HG03432 (cell line): ENCODE data around the gene RAB33B.
"Not testable (repeated sequence)": the region's sequence is repeated elsewhere in the genome, so short reads cannot be mapped to it uniquely, and the experiment has no call there.

Source experiments
- ATAC-seq: cut with Tn5 transposase; IDR thresholded peaks from one replicate; pipeline ENCODE4 v1.9.1; 2021; ENCODE audit warnings: mild to moderate bottlenecking, moderate library complexity; ENCODE audit not compliant: unreplicated experiment

The RAB33B gene

DNA sequence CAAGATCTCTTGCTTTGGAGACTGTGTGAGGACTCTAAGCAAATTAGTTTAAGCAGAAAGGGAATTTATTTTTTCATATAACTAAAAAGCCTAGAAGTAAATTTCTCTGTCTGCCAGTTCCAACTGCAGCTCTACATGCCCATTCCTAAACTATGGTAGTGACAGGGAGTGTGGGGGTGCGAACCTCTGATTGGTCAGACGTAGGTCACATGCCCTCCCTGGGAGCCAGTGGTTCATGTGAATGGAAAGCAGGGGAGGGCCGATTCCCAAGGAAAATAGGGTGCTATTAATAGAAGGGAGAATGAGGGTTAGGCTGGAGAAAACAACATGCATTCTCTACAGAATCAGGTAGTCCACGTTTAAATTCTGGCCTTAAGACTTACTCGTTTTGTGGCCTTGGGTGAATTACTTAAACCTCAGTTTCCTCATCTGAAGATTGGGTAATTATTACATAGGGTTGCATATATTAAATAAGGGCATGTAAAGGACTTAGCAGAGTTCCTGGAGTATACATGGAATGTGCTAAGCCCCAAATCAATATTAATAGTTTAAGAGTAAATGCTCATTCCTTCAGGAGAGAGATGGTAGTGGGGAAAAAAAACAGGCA, 7.2 kb downstream of the RAB33B start:
- no peak for ATAC-seq

DNA sequence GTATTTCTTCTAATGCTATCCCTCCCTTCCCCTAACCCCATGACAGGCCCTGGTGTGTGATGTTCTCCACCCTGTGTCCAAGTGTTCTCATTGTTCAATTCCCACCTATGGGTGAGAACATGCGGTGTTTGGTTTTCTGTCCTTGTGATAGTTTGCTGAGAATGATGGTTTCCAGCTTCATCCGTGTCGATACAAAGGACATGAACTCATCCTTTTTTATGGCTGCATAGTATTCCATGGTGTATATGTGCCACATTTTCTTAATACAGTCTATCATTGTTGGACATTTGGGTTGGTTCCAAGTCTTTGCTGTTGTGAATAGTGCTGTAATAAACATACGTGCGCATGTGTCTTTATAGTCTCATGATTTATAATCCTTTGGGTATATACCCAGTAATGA, 10.6 kb downstream of the RAB33B start:
- ATAC-seq, result not testable (repeated sequence)

DNA sequence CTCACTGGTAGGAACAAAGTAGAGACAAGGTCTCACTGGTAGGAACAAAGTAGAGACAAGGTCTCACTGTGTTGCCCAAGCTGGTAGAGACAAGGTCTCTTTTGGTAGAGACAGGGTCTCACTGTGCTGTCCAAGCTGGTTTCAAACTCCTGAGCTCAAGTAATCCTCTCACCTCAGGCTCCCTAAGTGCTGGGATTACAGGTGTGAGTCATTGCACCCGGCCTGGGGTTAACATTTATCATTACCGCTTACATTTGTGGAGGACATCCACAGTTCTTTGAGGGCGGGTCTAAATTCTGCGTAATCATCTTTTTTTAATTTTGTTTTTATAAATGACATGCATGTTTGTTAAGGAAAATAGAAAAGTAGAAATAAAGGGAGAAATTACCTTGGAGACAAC, 12.0 kb downstream of the RAB33B start:
- no peak for ATAC-seq

DNA sequence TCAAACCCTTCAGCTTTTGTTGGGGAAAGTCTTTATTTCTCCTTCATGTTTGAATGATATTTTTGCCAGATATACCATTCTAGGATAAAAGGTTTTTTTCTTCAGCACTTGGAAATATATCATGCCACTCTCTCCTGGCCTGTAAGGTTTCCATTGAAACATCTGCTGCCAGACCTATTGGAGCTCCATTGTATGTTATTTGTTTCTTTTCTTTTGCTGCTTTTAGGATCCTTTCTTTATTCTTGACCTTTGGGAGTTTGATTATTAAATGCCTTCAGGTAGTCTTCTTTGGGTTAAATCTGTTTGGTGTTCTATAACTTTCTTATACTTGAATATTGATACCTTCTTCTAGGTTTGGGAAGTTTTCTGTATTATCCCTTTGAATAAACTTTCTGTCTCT, 14.8 kb downstream of the RAB33B start:
- ATAC-seq, result not testable (repeated sequence)

DNA sequence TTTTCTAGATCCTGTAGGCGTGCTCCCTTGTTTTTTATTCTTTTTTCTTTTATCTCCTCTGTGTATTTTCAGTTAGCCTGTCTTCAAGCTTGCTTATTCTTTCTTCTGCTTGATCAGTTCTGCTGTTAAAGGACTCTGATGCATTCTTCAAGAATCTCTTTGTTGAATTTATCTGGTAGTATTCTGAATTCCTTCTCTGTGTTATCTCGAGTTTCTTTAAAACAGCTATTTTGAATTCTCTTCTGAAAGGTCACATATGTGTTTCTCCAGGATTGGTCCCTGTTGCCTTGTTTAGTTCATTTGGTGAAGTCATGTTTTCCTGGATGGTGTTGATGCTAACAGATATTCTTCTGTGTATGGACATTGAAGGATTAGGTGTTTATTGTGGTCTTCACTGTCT, 15.3 kb downstream of the RAB33B start:
- no peak for ATAC-seq

DNA sequence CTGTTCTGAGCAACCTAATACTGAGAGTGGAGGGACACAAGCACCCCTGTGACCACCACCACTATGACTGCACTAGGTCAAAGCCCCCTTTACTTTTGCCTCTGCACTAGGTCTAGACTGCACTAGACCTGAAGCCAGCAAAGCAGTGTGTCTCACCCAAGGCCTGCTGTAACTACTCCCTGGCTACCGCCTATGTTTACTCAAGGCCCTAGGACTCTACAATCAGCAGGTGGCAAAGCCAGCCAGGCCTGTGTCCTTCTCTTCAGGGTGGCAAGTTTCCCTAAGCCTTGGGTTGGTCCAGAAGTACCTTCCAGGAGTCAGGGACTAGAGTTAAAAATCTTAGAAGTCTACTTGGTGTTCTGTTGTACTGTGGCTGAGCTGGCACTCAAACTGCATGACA, 15.9 kb downstream of the RAB33B start:
- ATAC-seq, result no peak

DNA sequence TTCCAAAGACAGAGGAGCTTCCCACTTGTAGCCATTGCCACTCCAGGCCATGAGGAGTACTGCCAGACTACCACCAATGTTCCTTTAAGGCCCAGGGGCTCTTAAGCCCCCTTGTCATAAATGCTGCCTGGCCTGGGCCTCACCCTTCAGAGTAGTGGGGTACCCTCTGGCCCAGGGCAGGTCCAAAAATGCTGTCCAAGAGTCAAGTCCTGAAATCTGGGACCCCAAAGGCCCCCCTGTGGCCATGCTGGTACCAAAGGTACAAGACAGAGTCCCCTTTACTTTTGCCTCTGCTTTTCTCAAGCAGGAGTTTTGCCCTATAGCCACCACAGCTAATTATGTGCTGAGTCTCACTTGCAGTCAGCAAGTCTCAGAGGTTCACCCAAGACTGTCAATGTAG, 16.4 kb downstream of the RAB33B start:
- ATAC-seq, result no peak

DNA sequence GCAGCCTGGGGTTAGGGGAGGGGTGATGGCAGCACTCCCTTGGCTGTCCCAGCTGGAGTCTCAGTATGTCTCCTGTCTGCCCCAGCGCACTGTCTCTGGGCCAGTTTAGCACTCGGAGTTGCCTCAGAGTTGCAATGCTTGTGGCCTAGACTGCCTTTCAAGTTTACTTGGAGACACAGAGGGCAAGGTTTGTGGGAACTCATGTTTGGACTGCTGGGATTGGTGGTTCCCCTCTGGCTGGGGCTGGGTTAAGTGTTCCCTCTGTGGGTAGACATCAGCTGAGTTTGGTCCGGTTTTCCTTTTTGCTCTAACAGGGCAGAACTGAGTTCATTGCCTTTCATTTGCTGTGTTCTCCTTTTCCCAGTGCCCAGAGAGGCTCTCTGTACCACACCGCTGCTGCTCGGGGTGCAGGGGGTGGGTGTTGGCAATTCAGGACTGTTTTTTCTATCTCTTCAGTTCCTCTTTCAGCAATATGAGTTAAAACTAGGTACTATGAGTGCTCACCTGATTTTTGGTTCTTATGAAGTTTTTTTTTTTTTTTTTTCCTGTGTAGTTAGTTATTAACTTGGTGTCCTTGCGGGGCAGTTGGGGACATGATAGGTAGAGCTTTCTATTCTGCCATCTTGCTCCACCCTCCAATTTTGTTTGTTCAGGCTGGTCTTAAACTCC, 17.2 kb downstream of the RAB33B start:
- ATAC-seq, result no peak

GRCh38 chr4:139472852-139473251, 18.9 kb downstream of the RAB33B start:
- no peak for ATAC-seq

DNA sequence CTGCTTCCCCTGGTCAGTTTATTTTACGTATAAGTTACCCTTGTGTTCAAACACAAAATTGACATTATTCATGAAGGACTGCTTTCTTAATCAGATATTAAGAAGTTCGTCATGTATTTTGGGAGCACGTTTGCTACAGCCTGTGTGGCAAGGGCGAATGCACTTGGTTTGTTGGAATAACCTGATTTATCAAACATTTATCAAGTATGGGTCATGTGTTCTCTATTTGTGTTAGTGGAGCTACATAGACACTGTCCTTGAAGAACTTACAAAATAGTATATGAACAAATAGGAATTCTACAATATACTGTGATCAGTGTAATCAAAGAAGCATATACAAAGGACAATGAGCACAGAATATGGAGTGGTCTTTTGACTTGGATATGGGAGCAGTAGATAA, 22.4 kb downstream of the RAB33B start:
- no peak for ATAC-seq

DNA sequence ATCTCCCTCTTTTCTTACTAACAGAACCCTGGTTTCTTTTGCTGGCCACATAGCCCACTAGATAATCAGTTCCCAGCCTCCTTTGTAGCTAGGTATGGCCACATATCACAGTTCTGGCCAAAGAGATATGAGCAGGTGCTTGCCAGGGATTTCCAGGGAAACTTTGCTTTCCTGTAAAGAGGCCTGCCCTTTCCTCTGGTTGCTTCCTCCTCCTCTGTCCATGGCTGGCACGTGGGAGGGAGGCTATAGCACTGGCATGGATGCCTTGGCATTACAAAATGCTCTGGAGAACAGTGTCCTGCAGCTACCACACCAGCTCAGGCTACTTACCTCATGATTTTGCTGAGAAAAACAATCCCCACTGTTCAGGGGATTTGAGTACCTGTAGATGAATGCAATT, 27.5 kb downstream of the RAB33B start:
- ATAC-seq, result no peak

DNA sequence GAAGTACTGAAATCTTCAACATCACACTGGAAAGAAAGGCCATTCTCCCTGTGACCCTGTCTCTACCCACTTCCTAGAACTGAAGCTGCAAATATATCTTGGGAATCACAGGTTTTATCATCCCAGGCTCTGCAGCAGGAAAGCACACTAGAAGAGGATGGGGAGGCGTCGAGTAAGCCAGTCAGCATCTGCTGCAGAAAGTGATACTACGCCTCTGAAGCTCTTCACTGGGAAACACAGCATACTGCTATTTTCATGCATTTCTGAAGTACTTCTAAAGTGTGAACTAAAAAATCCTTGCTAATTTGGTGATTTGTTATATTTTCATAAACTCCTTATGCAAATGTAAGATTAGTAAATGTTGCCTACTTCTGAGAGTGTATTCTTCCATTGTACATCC, 29.1 kb downstream of the RAB33B start:
- ATAC-seq, result no peak

GRCh38 chr4:139484783-139485311, 30.9 kb downstream of the RAB33B start:
- ATAC-seq, result no peak

- ATAC-seq, result no peak
Observed at GRCh38 chr4:139488442-139488841, 34.5 kb downstream of the RAB33B start.

DNA sequence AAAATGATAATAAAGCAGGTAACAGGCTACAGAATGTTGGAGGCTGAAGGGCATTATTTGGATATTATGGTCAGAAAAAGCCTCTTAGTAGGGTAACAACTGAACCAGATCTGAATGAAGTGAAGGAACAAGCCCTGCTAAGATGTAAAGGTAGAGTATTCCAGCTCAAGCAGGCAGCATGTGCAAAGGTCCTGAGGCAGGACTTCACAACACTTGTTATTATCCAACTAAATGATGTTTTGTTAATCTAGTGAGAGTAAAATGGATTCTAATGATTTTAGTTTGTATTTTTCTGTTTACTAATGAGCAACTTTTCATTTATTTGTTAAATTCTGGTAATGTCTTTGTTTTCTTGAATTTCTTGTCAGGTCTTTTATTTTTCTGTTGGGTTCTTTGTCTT, 35.7 kb downstream of the RAB33B start:
- ATAC-seq, result no peak

- ATAC-seq, result no peak
Observed at GRCh38 chr4:139492429-139492828, 38.5 kb downstream of the RAB33B start.

DNA sequence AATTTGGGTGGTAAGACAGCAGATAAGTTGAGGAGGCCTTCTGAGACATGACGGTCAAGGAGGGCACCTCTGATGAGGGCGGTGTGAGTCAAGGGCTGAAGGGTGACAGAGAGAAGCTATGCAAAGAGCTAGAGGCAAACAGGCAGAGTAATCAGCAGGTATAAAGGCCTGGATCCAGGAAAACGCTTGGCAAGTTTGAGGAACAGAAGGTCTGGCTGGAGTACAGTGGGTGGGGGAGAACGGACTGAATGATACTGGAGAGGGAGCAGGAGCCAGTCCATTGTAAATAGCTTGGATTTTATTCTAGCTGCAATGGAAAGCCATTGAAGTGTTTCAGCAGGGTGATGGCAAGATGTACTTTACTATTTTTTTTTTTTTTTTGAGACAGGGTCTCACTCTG, 39.3 kb downstream of the RAB33B start:
- ATAC-seq, result no peak

- ATAC-seq, result no peak
Observed at GRCh38 chr4:139499186-139499585, 45.3 kb downstream of the RAB33B start.

GRCh38 chr4:139501117-139501516, 47.2 kb downstream of the RAB33B start:
- ATAC-seq, result no peak

DNA sequence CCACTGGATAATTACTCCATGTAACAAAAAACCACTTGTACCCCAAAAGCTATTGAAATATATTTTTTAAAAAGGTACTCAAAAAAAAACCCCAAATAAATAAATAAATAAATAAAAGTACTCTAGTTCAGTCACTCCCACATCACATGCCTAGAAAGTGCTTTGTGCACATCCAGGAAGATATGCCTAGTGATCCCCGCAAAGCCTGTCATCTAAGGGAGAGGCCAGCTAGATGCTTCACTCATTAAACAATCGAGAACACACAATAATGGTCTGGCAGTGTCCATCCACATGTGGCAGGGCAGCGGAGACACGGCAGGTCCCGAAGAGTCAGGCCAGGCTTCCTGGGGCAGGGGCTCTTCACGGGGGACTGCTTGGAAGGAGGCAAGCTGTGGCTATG, 47.6 kb downstream of the RAB33B start:
- no peak for ATAC-seq

- no peak for ATAC-seq
Observed at GRCh38 chr4:139501927-139502899, 48.3 kb downstream of the RAB33B start.
